Measurements from ENCODE around the gene SLC35F1.

GRCh38 chr6:118029967-118030366 is 122.9 kb downstream of the SLC35F1 start:
- TF ChIP-seq MAX (IDR thresholded peaks at IDR 0.05; ENCODE audit: low read depth, low read length) (no peak), EP300 (IDR thresholded peaks at IDR 0.05; ENCODE audit: borderline replicate concordance in 1 of 2, control insufficient read depth in 1 of 2, low read depth in 2 of 2, low read length in 2 of 2) (no peak), CTCF (IDR thresholded peaks at IDR 0.05 in 2 of 3, conservative IDR thresholded peaks at IDR 0.05 in 1 of 3; ENCODE audit: control insufficient read depth in 2 of 3, extremely low read depth in 1 of 3, insufficient read depth in 1 of 3, low read depth in 3 of 3, low read length in 3 of 3) (no peak), BCLAF1 (IDR thresholded peaks at IDR 0.05) (no peak), NRF1 (conservative IDR thresholded peaks at IDR 0.05; ENCODE audit: low read depth, low read length) (no peak), PAX8 (IDR thresholded peaks at IDR 0.05) (no peak)
